Tibial artery (tissue), 4 donors: ENCODE measurements around the gene PDK2.

Experiments
- DNase-seq, 2 donors: peaks; one replicate each; pipeline ENCODE4 v3.0.0-alpha.2; 2019
- H3K27ac ChIP-seq, 2 donors: fragments of 200-600 bp; sonication (generic) in 1 of 2; 1 replicate in 1 of 2; 2 replicates in 1 of 2; pipeline ENCODE4 v1.5.1; 2018 to 2019; ENCODE audit warnings: mild to moderate bottlenecking in 1 of 2
- H3K27me3 ChIP-seq, 2 donors: fragments of 200-600 bp; sonication (generic) in 1 of 2; one replicate each; pipeline versions ENCODE4 v1.5.1 to v1.6.0; 2016 to 2019
- H3K36me3 ChIP-seq, 3 donors: fragments of 200-600 bp; sonication (generic) in 2 of 3; one replicate each; pipeline ENCODE4 v1.5.1; 2016 to 2019; ENCODE audit warnings: mild to moderate bottlenecking in 2 of 3
- H3K4me1 ChIP-seq, 4 donors: fragments of 200-600 bp; sonication (generic) in 2 of 4; 1 replicate in 3 of 4; 2 replicates in 1 of 4; pipeline ENCODE4 v1.5.1; 2016 to 2019
- H3K4me3 ChIP-seq, 2 donors: fragments of 200-600 bp; sonication (generic) in 1 of 2; 1 replicate in 1 of 2; 2 replicates in 1 of 2; pipeline ENCODE4 v1.5.1; 2018 to 2019; ENCODE audit warnings: mild to moderate bottlenecking in 2 of 2
- H3K9me3 ChIP-seq, 3 donors: fragments of 200-600 bp; sonication (generic) in 1 of 3; one replicate each; pipeline ENCODE4 v1.5.1; 2016 to 2019
- CTCF ChIP-seq, 2 experiments: fragments of 200-600 bp in 1 of 2; fragments of 450-650 bp in 1 of 2; IDR thresholded peaks; one replicate each; pipeline ENCODE4 v1.5.1; 2017 to 2019; ENCODE audit warnings: antibody characterized with exemption in 2 of 2, mild to moderate bottlenecking in 1 of 2, moderate library complexity in 1 of 2
- intact Hi-C: fragments of 100-400 bp; cut with DNase I; formaldehyde crosslinking; loops from one replicate; pipeline ENCODE4 v1.15.0; 2023; ENCODE audit warnings: low total_unique reads

PDK2 gene

GRCh38 chr17:50070908-50071680 is 24.1 kb upstream of the PDK2 start:
- intact Hi-C loops = no loop called here
- no peak for DNase-seq
- Histone ChIP-seq H3K27me3 (no peaks in the 10 kb centered on the region), H3K36me3 (peaks cover 88 to 89% (median 89%) of the 10 kb centered on the region in 3 donors), H3K4me1 (peaks cover 0 to 23% (median 12%) of the 10 kb centered on the region in 4 donors), H3K4me3 (no peak overlapping the region), H3K9me3 (no peaks in the 10 kb centered on the region), H3K27ac (no peak overlapping the region)
- no peak for TF ChIP-seq CTCF (IDR thresholded peaks at IDR 0.05)

GRCh38 chr17:50071692-50072091 is 23.5 kb upstream of the PDK2 start:
- H3K36me3 ChIP-seq = peaks cover 94 to 95% (median 95%) of the 10 kb centered on the region in 3 donors
- intact Hi-C loops = no loop called here

GRCh38 chr17:50072130-50072529 is 23.0 kb upstream of the PDK2 start:
- Histone ChIP-seq H3K36me3 (peaks cover 95 to 97% (median 97%) of the 10 kb centered on the region in 3 donors), H3K9me3 (no peaks in the 10 kb centered on the region), H3K4me3 (no peak overlapping the region), H3K27ac (peak overlapping the region in 1 of 2 donors; percentile 7), H3K27me3 (no peaks in the 10 kb centered on the region), H3K4me1 (peaks cover 0 to 12% (median 4%) of the 10 kb centered on the region in 4 donors)
- TF ChIP-seq CTCF (IDR thresholded peaks at IDR 0.05) = no peak
- DNase-seq = no peak
- intact Hi-C loops = no loop called here

More at GRCh38 chr17:50071692-50072091, 23.5 kb upstream of the PDK2 start:
- peaks cover 0 to 17% (median 7%) of the 10 kb centered on the region in 4 donors for H3K4me1 ChIP-seq
- H3K27me3 ChIP-seq = no peaks in the 10 kb centered on the region
- H3K27ac ChIP-seq = peak overlapping the region in 1 of 2 donors; percentile 7
- DNase-seq = no peak
- TF ChIP-seq CTCF (IDR thresholded peaks at IDR 0.05) = no peak
- H3K4me3 ChIP-seq = no peak overlapping the region
- H3K9me3 ChIP-seq = no peaks in the 10 kb centered on the region

GRCh38 chr17:50072925-50073324 is 22.2 kb upstream of the PDK2 start:
- Histone ChIP-seq H3K36me3 (peaks cover 97% of the 10 kb centered on the region in 3 donors), H3K27me3 (no peaks in the 10 kb centered on the region), H3K27ac (peak overlapping the region; percentile 7 to 9), H3K9me3 (no peaks in the 10 kb centered on the region), H3K4me1 (peaks cover 0 to 6% (median 1%) of the 10 kb centered on the region in 4 donors), H3K4me3 (no peak overlapping the region)
- no peak for TF ChIP-seq CTCF (IDR thresholded peaks at IDR 0.05)
- DNase-seq = no peak
- intact Hi-C loops = no loop called here

- H3K36me3 ChIP-seq = peaks cover 97 to 99% (median 99%) of the 10 kb centered on the region in 3 donors
- H3K27ac ChIP-seq = peak overlapping the region; percentile 3 to 23
- TF ChIP-seq CTCF (IDR thresholded peaks at IDR 0.05) = no peak
- H3K9me3 ChIP-seq = no peaks in the 10 kb centered on the region
- no peak overlapping the region for H3K4me3 ChIP-seq
- H3K27me3 ChIP-seq = no peaks in the 10 kb centered on the region
- no peak for DNase-seq
- H3K4me1 ChIP-seq = peaks cover 0 to 7% (median 5%) of the 10 kb centered on the region in 4 donors
- intact Hi-C loops = no loop called here
These were observed 20.9 kb upstream of the PDK2 start for GRCh38 chr17:50074227-50074626.
